UCSD-AML1 (cell line): ENCODE data around the gene TMEM151B.

Source experiments
- DNase-seq: peaks from one replicate; lab custom pipeline; 2025; ENCODE audit not compliant: unreplicated experiment; lab: John Stamatoyannopoulos, UW

TMEM151B gene

GRCh38 chr6:44278774-44279697 lies 8.8 kb downstream of the TMEM151B start:
- DNase-seq, result no peak

- no peak for DNase-seq
Measured at GRCh38 chr6:44284121-44284520, 13.9 kb downstream of the TMEM151B start.

GRCh38 chr6:44284867-44285266 lies 14.6 kb downstream of the TMEM151B start:
- DNase-seq, result no peak

- DNase-seq, result no peak
Measured at GRCh38 chr6:44285552-44286284, 15.5 kb downstream of the TMEM151B start.

GRCh38 chr6:44286285-44286565 lies 16.0 kb downstream of the TMEM151B start:
- no peak for DNase-seq

GRCh38 chr6:44286747-44287146 lies 16.5 kb downstream of the TMEM151B start:
- no peak for DNase-seq

GRCh38 chr6:44289726-44290260 lies 19.5 kb downstream of the TMEM151B start:
- no peak for DNase-seq

GRCh38 chr6:44291841-44292240 lies 21.6 kb downstream of the TMEM151B start:
- DNase-seq, result no peak

- no peak for DNase-seq
Measured at GRCh38 chr6:44292661-44293365, 22.6 kb downstream of the TMEM151B start.

GRCh38 chr6:44294832-44295791 lies 24.9 kb downstream of the TMEM151B start:
- no peak for DNase-seq

- DNase-seq, result no peak
Measured at GRCh38 chr6:44297063-44298038, 27.1 kb downstream of the TMEM151B start.

GRCh38 chr6:44298055-44298803 lies 28.0 kb downstream of the TMEM151B start:
- no peak for DNase-seq

- DNase-seq, result no peak
Measured at GRCh38 chr6:44298864-44299263, 28.6 kb downstream of the TMEM151B start.

GRCh38 chr6:44300292-44300823 lies 30.1 kb downstream of the TMEM151B start:
- DNase-seq, result no peak

GRCh38 chr6:44301106-44301505 lies 30.9 kb downstream of the TMEM151B start:
- DNase-seq, result no peak

- DNase-seq, result no peak
Measured at GRCh38 chr6:44301782-44302564, 31.7 kb downstream of the TMEM151B start.

- DNase-seq, result no peak
Measured at GRCh38 chr6:44302856-44303255, 32.6 kb downstream of the TMEM151B start.
